HG03460 (cell line): Measurements from ENCODE around the gene SPTLC1.
"Not testable (repeated sequence)": the region's sequence is repeated elsewhere in the genome, so short reads cannot be mapped to it uniquely, and the experiment has no call there.

Experiments
- ATAC-seq: cut with Tn5 transposase; IDR thresholded peaks from one replicate; pipeline ENCODE4 v1.9.1; 2021; ENCODE audit not compliant: unreplicated experiment

Gene SPTLC1

GRCh38 chr9:92035687-92036410 lies 79.4 kb downstream of the SPTLC1 start:
- ATAC-seq: no peak

- no peak for ATAC-seq
These were observed 80.1 kb downstream of the SPTLC1 start for GRCh38 chr9:92035146-92035545.

GRCh38 chr9:92033991-92034390 lies 81.2 kb downstream of the SPTLC1 start:
- ATAC-seq: no peak

DNA sequence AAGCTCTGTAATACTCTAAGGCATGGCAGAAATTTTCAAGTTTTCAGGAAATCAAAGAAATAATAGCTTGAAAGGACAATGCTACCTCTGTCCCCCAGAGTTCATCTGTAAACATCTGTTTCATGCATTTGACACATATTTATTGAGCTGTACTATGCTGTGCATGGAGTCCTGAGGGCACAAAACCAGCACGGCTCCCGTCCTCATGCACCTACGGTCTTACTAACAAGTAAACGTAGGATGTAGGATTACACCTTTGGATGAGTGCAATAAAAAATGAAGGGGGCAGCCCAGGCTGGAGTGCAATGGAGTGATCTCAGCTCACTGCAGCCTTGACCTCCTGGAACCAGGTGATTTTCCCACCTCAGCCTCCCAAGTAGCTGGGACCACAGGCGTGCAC lies 81.9 kb downstream of the SPTLC1 start:
- ATAC-seq: no peak

DNA sequence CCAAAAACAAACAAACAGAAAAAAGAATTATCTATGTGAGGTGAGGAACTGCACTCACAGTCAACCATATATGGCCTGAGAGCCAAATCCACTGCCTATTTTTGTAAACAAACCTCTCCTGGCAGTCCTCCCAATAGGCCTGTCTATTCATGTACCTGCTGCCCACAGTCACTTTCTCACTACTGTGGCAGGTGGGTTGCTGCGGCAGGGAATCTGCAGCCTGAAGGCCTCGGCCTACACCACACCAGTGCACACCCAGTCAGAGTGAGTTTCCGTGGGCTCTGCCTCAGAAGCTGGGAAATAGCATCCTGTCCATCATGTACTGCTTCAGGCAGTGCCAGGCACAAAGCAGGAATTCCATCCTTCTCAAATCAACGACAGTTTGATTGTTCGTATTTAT lies 82.3 kb downstream of the SPTLC1 start:
- no peak for ATAC-seq

DNA sequence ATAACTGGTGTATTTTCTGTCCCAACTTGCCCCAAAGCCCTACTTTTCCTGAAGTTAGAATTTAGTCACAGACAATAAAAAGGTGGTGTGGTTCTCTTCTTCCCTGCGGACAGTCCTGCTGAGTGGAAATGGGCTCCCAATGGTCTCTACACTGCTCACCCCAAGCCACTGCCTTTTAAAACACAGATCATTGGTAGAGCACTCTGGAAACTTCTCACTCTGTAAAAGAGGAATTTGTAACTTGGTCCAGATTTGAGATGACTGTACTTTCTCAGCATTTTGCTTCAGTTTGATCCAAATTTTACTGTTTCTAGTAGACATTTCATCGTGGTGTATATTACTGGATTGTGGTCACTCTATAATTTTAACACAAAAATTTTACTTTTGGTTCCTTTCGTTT lies 84.8 kb downstream of the SPTLC1 start:
- no peak for ATAC-seq

DNA sequence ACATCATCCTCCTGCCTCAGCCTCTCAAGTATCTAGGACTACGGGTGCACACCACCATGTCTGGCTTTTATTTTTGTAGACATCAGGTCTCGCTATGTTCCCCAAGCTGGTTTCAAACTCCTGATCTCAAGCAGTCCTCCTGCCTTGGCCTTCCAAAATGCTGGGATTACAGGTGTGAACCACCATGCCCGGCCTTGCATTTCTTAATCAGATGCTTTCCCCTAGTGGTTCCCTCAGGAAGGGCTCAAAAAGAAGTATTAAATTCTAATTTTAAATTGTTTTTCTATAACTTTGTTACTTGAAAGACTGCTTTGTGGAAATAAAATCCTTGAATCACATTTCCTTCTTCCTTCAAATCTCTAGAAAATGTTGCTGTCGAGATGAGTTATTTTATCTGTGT lies 85.7 kb downstream of the SPTLC1 start:
- ATAC-seq: no peak

GRCh38 chr9:92026206-92027002 lies 88.8 kb downstream of the SPTLC1 start:
- ATAC-seq: no peak

DNA sequence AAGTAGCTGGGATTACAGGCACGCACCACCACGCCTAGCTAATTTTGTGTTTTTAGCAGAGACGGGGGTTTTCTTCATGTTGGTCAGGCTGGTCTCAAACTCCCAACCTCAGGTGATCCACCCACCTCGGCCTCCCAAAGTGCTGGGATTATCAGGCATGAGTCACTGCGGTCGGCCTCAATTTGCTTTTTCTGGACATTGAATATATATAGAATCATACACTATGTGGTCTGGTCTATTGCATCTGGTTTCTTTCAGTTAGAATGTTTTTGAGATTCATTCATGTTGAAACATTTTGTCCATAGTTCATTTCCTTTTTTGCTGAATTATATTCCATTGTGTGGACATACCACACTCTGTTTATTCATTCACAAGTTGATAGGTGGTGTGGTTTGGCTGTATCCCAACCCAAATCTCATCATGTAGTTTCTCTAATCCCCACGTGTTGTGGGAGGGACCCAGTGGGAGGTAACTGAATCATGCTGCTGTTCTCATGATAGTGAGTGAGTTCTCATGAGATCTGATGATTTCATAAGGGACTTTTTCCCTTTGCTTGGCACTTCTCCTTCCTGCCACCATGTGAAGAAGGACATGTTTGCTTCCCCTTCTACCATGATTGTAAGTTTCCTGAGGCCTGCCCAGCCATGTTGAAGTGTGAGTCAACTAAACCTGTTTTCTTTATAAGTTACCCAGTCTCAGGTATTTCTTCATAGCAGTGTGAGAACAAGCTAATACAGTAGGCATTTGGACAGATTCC lies 93.2 kb downstream of the SPTLC1 start:
- not testable (repeated sequence) for ATAC-seq

- ATAC-seq: no peak
These were observed 95.6 kb downstream of the SPTLC1 start for GRCh38 chr9:92019658-92020057.

- no peak for ATAC-seq
These were observed 104.3 kb downstream of the SPTLC1 start for GRCh38 chr9:92010705-92011536.

- ATAC-seq: not testable (repeated sequence)
These were observed 105.0 kb downstream of the SPTLC1 start for GRCh38 chr9:92010253-92010652.

DNA sequence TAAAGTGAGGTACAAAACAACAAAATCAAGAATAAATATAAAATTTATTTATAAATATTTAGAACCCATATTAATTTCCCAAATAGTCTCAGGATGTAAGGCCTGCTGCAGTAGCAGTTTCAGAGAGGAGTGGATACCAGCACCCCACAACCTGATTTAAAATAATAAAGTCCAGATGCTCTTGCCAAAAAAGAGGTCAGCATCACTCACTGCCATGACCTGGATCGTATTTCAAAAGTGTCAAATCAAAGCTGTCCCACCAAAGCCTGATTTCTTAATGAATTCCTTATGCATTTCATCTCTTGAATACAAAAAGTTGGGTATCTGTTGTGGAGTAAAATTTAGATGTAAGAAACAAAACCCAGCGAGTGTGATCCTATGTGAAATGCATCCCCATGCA lies 107.2 kb downstream of the SPTLC1 start:
- ATAC-seq: no peak

- ATAC-seq: no peak
These were observed 111.2 kb downstream of the SPTLC1 start for GRCh38 chr9:92004045-92004392.

- no peak for ATAC-seq
These were observed 111.7 kb downstream of the SPTLC1 start for GRCh38 chr9:92003308-92004044.

- not testable (repeated sequence) for ATAC-seq
These were observed 113.3 kb downstream of the SPTLC1 start for GRCh38 chr9:92001948-92002347.

DNA sequence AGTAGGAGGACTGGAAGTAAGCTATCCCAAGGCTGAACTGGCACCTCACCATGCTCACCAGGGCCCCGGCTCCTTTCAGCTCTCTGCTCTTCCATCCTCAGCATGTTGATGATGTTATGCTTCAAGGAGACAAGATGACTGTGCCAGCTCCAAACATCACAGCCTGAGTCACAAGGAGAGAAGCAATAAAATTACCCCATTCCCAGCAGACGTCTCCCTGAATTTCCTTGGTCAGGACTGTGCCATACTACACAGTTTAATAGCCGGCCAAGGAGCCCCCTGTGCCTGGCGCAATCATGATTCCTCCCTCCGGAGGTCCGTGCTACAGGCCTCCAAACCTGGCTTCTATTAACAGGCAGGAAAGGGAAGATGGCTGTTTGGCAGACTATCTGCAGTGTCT lies 114.0 kb downstream of the SPTLC1 start:
- no peak for ATAC-seq

GRCh38 chr9:91995000-91995655 lies 120.1 kb downstream of the SPTLC1 start:
- no peak for ATAC-seq

- no peak for ATAC-seq
These were observed 120.8 kb downstream of the SPTLC1 start for GRCh38 chr9:91994422-91994821.
